SK-N-SH (cell line): ENCODE results near the gene TGFBR3. TPM values are rescaled to one million over a fixed set of nuclear protein-coding genes. Genes with fewer than 3 reads are reported as not detected.
A peak's percentile ranks its signal among the peaks of the same experiment; 100 is the strongest.

ENCODE experiments used
- CTCF ChIA-PET: fragments of 300-600, 350-600 bp; formaldehyde crosslinking; extraction: SDS; loops from one replicate; lab custom pipeline; 2021; lab: Yijun Ruan, JAX
- POLR2A ChIA-PET: fragments of 350-600 bp; sonication (Branson Sonifier 250); formaldehyde crosslinking; extraction: SDS; loops from one replicate; lab custom pipeline; 2020; ENCODE audit warnings: antibody characterized with exemption, inconsistent platforms; lab: Yijun Ruan, JAX
- DNase-seq: peaks from one replicate; pipeline ENCODE4 v3.0.0; 2012
- H2AFZ ChIP-seq: fragments of 200-600 bp; sonication (generic); 2 replicates; pipeline ENCODE4 v1.8.1; 2016; ENCODE audit warnings: antibody characterized with exemption, mild to moderate bottlenecking, low read depth
- H3F3A ChIP-seq: fragments of 200-600 bp; sonication (generic); replicated peaks from 2 replicates; pipeline ENCODE3; 2016; ENCODE audit warnings: antibody characterized with exemption, mild to moderate bottlenecking; ENCODE audit not compliant: insufficient read depth
- H3K27ac ChIP-seq, 2 experiments: fragments of 200-500 bp in 1 of 2; fragments of 200-600 bp in 1 of 2; sonication (Bioruptor generic) in 1 of 2; sonication (generic), shearing (Covaris generic) in 1 of 2; 2 replicates each; pipeline versions ENCODE4 v1.5.1 to v1.6.1; 2014 to 2016; ENCODE audit warnings: low read depth in 2 of 2, inconsistent platforms in 1 of 2, low read length in 1 of 2, mild to moderate bottlenecking in 1 of 2, mixed read lengths in 1 of 2
- H3K27me3 ChIP-seq: fragments of 200-600 bp; sonication (generic), shearing (Covaris generic); 2 replicates; pipeline ENCODE4 v1.6.1; 2016; ENCODE audit warnings: mixed run types; ENCODE audit not compliant: insufficient read depth
- H3K36me3 ChIP-seq, 2 experiments: fragments of 200-500 bp in 1 of 2; fragments of 200-600 bp in 1 of 2; sonication (Bioruptor generic) in 1 of 2; sonication (generic) in 1 of 2; replicated peaks in 1 of 2; 2 replicates each; pipeline versions ENCODE3 to v1.5.1; 2014 to 2016; ENCODE audit warnings: low read length in 1 of 2, mild to moderate bottlenecking in 1 of 2; ENCODE audit not compliant: insufficient read depth in 2 of 2, control insufficient read depth in 1 of 2
- H3K4me1 ChIP-seq, 2 experiments: fragments of 200-500 bp in 1 of 2; fragments of 200-600 bp in 1 of 2; sonication (Bioruptor generic) in 1 of 2; sonication (generic), shearing (Covaris generic) in 1 of 2; 2 replicates each; pipeline versions ENCODE4 v1.5.1 to v1.6.1; 2014 to 2016; ENCODE audit warnings: low read depth in 1 of 2, low read length in 1 of 2, mixed run types in 1 of 2; ENCODE audit not compliant: insufficient read depth in 2 of 2, control insufficient read depth in 1 of 2
- H3K4me2 ChIP-seq: fragments of 200-600 bp; sonication (generic), shearing (Covaris generic); 2 replicates; pipeline ENCODE4 v1.6.1; 2017; ENCODE audit warnings: mixed run types
- H3K4me3 ChIP-seq, 2 experiments: fragments of 200-500 bp in 1 of 2; fragments of 200-600 bp in 1 of 2; sonication (Bioruptor generic) in 1 of 2; sonication (generic), shearing (Covaris generic) in 1 of 2; 2 replicates each; pipeline versions ENCODE4 v1.5.1 to v1.8.1; 2014 to 2016; ENCODE audit warnings: low read depth in 2 of 2, inconsistent platforms in 1 of 2, low read length in 1 of 2, mild to moderate bottlenecking in 1 of 2, mixed read lengths in 1 of 2, moderate library complexity in 1 of 2
- H3K79me2 ChIP-seq: fragments of 200-600 bp; sonication (generic); 2 replicates; pipeline ENCODE4 v1.8.1; 2017; ENCODE audit warnings: mild to moderate bottlenecking; ENCODE audit not compliant: insufficient read depth
- H3K9ac ChIP-seq: fragments of 200-600 bp; sonication (generic); 2 replicates; pipeline ENCODE4 v1.6.1; 2017; ENCODE audit warnings: mixed run types
- H3K9me2 ChIP-seq: fragments of 200-600 bp; sonication (generic); 2 replicates; pipeline ENCODE4 v1.6.1; 2017; ENCODE audit warnings: mixed run types
- H3K9me3 ChIP-seq: fragments of 200-600 bp; sonication (generic); 2 replicates; pipeline ENCODE4 v1.6.1; 2017; ENCODE audit warnings: mixed run types, mild to moderate bottlenecking, moderate library complexity
- H4K20me1 ChIP-seq: fragments of 200-600 bp; sonication (generic); 2 replicates; pipeline ENCODE4 v1.6.1; 2017; ENCODE audit warnings: mild to moderate bottlenecking, mixed run types; ENCODE audit not compliant: insufficient read depth
- CTCF ChIP-seq: fragments of 200-600 bp; sonication (generic); IDR thresholded peaks from 2 replicates; pipeline ENCODE4 v1.6.1; 2017; ENCODE audit warnings: antibody characterized with exemption, mild to moderate bottlenecking, moderate library complexity
- FOSL2 ChIP-seq: IDR thresholded peaks from 2 replicates; pipeline ENCODE4 v1.4.0; 2012; ENCODE audit warnings: low read depth, mild to moderate bottlenecking, moderate library complexity, borderline replicate concordance
- FOXJ3 ChIP-seq: sonication (generic); formaldehyde crosslinking; IDR thresholded peaks from 2 replicates; pipeline ENCODE4 v1.5.1; 2020; ENCODE audit warnings: mild to moderate bottlenecking, missing genetic modification reagents
- FOXM1 ChIP-seq: IDR thresholded peaks from 2 replicates; pipeline ENCODE4 v1.4.0; 2012; ENCODE audit warnings: low read depth, mild to moderate bottlenecking
- GABPA ChIP-seq: IDR thresholded peaks from 2 replicates; pipeline ENCODE4 v1.4.0; 2012; ENCODE audit warnings: low read depth, mild to moderate bottlenecking
- MAX ChIP-seq: IDR thresholded peaks from 2 replicates; pipeline ENCODE4 v1.4.0; 2012; ENCODE audit warnings: low read depth
- PBX3 ChIP-seq: IDR thresholded peaks from 2 replicates; pipeline ENCODE4; 2012
- POLR2AphosphoS5 ChIP-seq: IDR thresholded peaks from 2 replicates; pipeline ENCODE4 v1.6.1; 2012; ENCODE audit warnings: low read depth, low read length
- RCOR1 ChIP-seq: fragments of 150-350 bp; IDR thresholded peaks from 2 replicates; pipeline ENCODE4 v1.6.1; 2017; ENCODE audit warnings: antibody characterized with exemption, low read length
- REST ChIP-seq: IDR thresholded peaks from 2 replicates; pipeline ENCODE4 v1.6.1; 2012; ENCODE audit warnings: mild to moderate bottlenecking, low read depth, low read length, moderate library complexity
- RFX5 ChIP-seq: IDR thresholded peaks from 2 replicates; pipeline ENCODE4 v1.6.1; 2012; ENCODE audit warnings: mild to moderate bottlenecking, improper control_type of control experiment, low read length
- RXRA ChIP-seq: IDR thresholded peaks from 2 replicates; pipeline ENCODE4 v1.4.0; 2012; ENCODE audit warnings: low read depth, mild to moderate bottlenecking, borderline replicate concordance
- SIN3A ChIP-seq: IDR thresholded peaks from 2 replicates; pipeline ENCODE4 v1.6.1; 2012; ENCODE audit warnings: low read depth, mild to moderate bottlenecking, low read length, moderate library complexity, borderline replicate concordance
- SMC3 ChIP-seq: IDR thresholded peaks from 2 replicates; pipeline ENCODE4 v1.6.1; 2012; ENCODE audit warnings: low read depth, low read length, improper control_type of control experiment
- TAF1 ChIP-seq: IDR thresholded peaks from 2 replicates; pipeline ENCODE4 v1.6.1; 2012; ENCODE audit warnings: low read depth, mild to moderate bottlenecking, low read length, moderate library complexity, borderline replicate concordance
- TEAD4 ChIP-seq: IDR thresholded peaks from 2 replicates; pipeline ENCODE4 v1.4.0; 2012; ENCODE audit warnings: mild to moderate bottlenecking, borderline replicate concordance; ENCODE audit not compliant: insufficient read depth
- WGBS: methylation state at CpG from one replicate; pipeline ENCODE4 v1.1.6; 2017; ENCODE audit warnings: low lambda C conversion rate; 5-methylcytosine and 5-hydroxymethylcytosine counted together
- polyA plus RNA-seq, 3 experiments: library from polyadenylated mRNA; depleted of rRNA; stranded (reverse); fragments of >200 nt; gene quantifications; 2 replicates each; pipeline ENCODE4 v1.2.3, GENCODE V29; 2012

TGFBR3 gene
- polyA plus RNA-seq (2012; rRNA removed), result 0.06 and 0.07 TPM in 2 replicates
- 0.07 and 0.09 TPM in 2 replicates for polyA plus RNA-seq (2012; cell fraction: cytosol; rRNA removed)
- polyA plus RNA-seq (2012; cell fraction: nucleus; rRNA removed), result 0.04 and 0.06 TPM in 2 replicates

- Histone ChIP-seq H4K20me1 (no peaks in the 10 kb centered on the region), H3K9me2 (no peaks in the 10 kb centered on the region), H3K4me1 (peaks cover 5 to 10% of the 10 kb centered on the region in 2 experiments; a peak in 1 of 4 replicates), H3K36me3 (no peaks in the 10 kb centered on the region), H3K79me2 (no peaks in the 10 kb centered on the region), H3K9me3 (no peaks in the 10 kb centered on the region), H3K4me3 (peak within 1 kb of the TSS; percentile 51 to 68), H3K27ac (no peak within 1 kb of the TSS), H3K27me3 (peaks cover 30% of the 10 kb centered on the region; the same call in 1 of the 2 replicates), H3F3A (no peaks in the 10 kb centered on the region), H3K4me2 (peak within 1 kb of the TSS; percentile 94), H3K9ac (no peak within 1 kb of the TSS; the same call in 1 of the 2 replicates), H2AFZ (peak within 1 kb of the TSS; percentile 88)
- CTCF ChIA-PET, result interaction anchor here (0.9 to 1.9 kb wide), 7 partner anchors 10 to 474 kb away, joined by 3 to 5 read pairs (median 3); partner anchors contain the start of gene CDC7
- POLR2A ChIA-PET, result no interaction called here
- peak; percentile 85 for DNase-seq
- TF ChIP-seq SMC3 (0 out of 2 replicates have a peak, but pooled peaks have one; percentile 3), RFX5 (no peak), CTCF (peak; percentile 40), GABPA (no peak), MAX (0 out of 2 replicates have a peak, but pooled peaks have one; percentile 37), REST (no peak), RCOR1 (no peak), TEAD4 (no peak), POLR2AphosphoS5 (no peak), FOXJ3 (CRISPR knock-in tag) (no peak), FOSL2 (no peak), SIN3A (no peak), PBX3 (peak; percentile 52; the same call in 1 of the 2 replicates), RXRA (no peak), TAF1 (no peak), FOXM1 (no peak)
- no CpG with 5 or more reads among the region's 92 CpGs for WGBS
Observed at GRCh38 chr1:91885716-91886506, at the start of gene TGFBR3. Gene TGFBR3, minus strand, starts transcription at chr1:91886151. Its CDS starts 24,620 bp downstream, at chr1:91861531.
